ENCODE results near the gene TCF19. TPM values are rescaled to one million over a fixed set of nuclear protein-coding genes. Genes with fewer than 3 reads are reported as not detected.
"Not testable (repeated sequence)": the region's sequence is repeated elsewhere in the genome, so short reads cannot be mapped to it uniquely, and the experiment has no call there.

The TCF19 gene
- total and polyA plus RNA-seq, 3 donors from 2014 or later: 3.6 to 4.7 (median 3.7) TPM

DNA sequence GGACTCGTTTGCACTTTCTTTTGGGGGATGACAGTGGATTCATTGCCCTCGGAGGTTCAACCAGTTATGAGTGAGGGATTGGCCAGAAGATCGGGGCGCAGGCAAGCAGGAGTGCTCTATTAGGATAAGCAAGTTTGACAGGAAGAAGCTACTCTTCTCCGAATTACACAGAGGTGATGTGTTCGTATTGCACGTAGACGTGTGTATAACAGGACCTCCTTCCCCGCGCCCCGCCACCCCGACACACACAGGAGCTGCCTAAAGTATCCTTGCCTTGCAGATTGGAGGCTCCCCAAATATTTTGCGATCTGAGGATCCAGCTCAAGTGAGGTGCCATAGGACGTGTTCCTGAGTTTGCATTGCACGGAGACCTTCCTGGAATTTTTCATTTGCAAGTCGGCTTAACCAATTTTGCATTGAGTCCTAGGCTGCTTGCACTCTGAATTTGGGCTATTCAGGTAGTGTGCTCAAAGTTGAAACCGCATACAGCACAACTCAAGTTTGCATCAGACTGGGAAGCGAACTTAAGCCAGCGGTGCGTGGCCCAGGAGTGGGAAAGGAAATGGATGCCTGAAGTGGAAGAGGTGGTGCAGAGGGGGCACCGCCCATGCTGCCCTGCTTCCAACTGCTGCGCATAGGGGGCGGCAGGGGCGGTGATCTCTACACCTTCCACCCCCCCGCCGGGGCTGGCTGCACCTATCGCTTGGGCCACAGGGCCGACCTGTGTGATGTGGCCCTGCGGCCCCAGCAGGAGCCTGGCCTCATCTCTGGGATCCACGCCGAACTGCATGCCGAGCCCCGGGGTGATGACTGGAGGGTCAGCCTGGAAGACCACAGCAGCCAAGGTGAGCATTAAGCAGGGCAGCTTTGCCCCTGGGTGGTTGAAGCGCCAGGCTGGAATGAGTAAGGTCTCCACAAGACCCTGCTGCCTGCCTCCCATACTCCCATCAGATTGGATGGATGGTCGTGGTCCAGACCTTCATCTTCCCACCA lies 770 bp downstream of the TCF19 start:
- H3K9me3 ChIP-seq: no peaks in the 10 kb centered on the region
- H3K27ac ChIP-seq: no peak overlapping the region
- DNase-seq: no peak
- no peaks in the 10 kb centered on the region for H3K36me3 ChIP-seq (ENCODE audit: low read depth, missing control alignments)
- 11 to 19% methylated on average over 20 to 35 of the region's 35 CpGs for WGBS, 2 donors
- intact Hi-C loops (cut with DNase I; ENCODE audit: low total_unique reads): no loop called here
- no peak for TF ChIP-seq POLR2A (IDR thresholded peaks at IDR 0.05)
- TF ChIP-seq, protein P1, sequence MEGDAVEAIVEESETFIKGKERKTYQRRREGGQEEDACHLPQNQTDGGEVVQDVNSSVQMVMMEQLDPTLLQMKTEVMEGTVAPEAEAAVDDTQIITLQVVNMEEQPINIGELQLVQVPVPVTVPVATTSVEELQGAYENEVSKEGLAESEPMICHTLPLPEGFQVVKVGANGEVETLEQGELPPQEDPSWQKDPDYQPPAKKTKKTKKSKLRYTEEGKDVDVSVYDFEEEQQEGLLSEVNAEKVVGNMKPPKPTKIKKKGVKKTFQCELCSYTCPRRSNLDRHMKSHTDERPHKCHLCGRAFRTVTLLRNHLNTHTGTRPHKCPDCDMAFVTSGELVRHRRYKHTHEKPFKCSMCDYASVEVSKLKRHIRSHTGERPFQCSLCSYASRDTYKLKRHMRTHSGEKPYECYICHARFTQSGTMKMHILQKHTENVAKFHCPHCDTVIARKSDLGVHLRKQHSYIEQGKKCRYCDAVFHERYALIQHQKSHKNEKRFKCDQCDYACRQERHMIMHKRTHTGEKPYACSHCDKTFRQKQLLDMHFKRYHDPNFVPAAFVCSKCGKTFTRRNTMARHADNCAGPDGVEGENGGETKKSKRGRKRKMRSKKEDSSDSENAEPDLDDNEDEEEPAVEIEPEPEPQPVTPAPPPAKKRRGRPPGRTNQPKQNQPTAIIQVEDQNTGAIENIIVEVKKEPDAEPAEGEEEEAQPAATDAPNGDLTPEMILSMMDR (IDR thresholded peaks at IDR 0.05): no peak
- peaks cover 11% of the 10 kb centered on the region for H3K4me1 ChIP-seq
- no peaks in the 10 kb centered on the region for H3K27me3 ChIP-seq
- peak overlapping the region; percentile 57 to 78 for H3K4me3 ChIP-seq

DNA sequence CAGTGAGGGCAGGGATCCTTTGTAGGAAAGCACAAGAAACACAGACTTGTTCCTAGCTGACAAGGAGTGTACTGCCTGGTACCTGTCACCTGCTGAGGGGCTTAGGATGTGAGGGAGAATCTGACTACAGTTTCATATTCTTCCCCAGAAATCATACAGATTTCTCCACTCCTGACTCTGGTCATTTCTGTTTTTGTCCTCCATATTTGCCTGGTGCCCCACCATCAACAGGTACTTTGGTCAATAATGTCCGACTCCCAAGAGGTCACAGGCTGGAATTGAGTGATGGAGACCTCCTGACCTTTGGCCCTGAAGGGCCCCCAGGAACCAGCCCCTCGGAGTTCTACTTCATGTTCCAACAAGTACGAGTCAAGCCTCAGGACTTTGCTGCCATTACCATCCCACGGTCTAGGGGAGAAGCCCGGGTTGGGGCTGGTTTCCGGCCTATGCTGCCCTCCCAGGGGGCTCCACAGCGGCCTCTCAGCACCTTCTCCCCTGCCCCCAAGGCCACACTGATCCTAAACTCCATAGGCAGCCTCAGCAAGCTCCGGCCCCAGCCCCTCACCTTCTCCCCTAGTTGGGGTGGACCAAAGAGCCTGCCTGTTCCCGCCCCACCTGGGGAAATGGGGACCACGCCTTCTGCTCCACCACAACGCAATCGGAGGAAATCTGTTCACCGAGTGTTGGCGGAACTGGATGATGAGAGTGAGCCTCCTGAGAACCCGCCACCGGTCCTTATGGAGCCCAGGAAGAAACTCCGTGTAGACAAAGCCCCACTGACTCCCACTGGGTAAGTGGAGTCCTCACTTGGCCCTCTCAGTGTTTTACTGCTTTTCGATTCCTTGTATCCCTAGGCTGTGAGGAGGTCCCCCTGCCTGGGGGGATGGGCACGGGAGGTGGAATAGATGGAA lies 3.1 kb downstream of the TCF19 start:
- H3K9me3 ChIP-seq: no peaks in the 10 kb centered on the region
- H3K36me3 ChIP-seq (ENCODE audit: low read depth, missing control alignments): no peaks in the 10 kb centered on the region
- WGBS, 2 donors: 94 to 95% methylated on average over 17 to 19 of the region's 19 CpGs
- peaks cover 11% of the 10 kb centered on the region for H3K4me1 ChIP-seq
- TF ChIP-seq, protein P1 (IDR thresholded peaks at IDR 0.05): no peak
- TF ChIP-seq POLR2A (IDR thresholded peaks at IDR 0.05): no peak
- no peak for DNase-seq
- no peaks in the 10 kb centered on the region for H3K27me3 ChIP-seq
- intact Hi-C loops (cut with DNase I; ENCODE audit: low total_unique reads): no loop called here
- H3K27ac ChIP-seq: no peak overlapping the region
- no peak overlapping the region for H3K4me3 ChIP-seq

DNA sequence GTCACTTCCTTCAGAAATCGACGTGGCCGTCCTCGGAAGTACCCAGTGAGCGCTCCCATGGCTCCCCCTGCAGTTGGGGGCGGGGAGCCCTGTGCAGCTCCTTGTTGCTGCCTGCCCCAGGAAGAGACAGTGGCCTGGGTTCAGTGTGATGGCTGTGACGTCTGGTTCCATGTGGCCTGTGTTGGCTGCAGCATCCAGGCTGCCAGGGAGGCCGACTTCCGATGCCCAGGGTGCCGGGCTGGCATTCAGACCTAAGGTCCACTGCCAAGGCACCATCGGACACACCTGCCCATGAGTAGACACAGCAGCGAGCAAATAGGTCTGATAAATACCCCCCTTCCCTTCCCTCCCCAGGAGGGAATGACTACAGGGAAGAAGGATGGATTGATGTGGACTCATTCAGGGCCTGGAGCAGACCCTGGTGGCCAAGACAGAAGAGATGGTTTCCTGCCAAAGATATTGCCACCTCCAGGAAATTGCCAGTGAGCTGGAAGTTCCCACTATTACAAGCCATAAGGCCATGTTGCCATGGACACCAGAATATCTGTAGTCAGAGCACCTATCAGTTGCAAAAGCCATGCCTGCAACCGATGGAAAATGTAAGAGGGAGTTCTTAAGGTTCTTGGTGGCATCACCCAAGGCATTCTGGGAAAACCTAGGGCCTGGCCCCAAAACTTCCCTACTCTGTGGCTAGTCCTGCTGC lies 4.2 kb downstream of the TCF19 start:
- no peaks in the 10 kb centered on the region for H3K9me3 ChIP-seq
- H3K4me1 ChIP-seq: peaks cover 4% of the 10 kb centered on the region
- no peak overlapping the region for H3K27ac ChIP-seq
- no peak for DNase-seq
- no peaks in the 10 kb centered on the region for H3K36me3 ChIP-seq (ENCODE audit: low read depth, missing control alignments)
- 85 to 93% methylated on average over 5 to 13 of the region's 13 CpGs for WGBS, 2 donors
- intact Hi-C loops (cut with DNase I; ENCODE audit: low total_unique reads): no loop called here
- no peaks in the 10 kb centered on the region for H3K27me3 ChIP-seq
- H3K4me3 ChIP-seq: no peak overlapping the region
- no peak for TF ChIP-seq POLR2A (IDR thresholded peaks at IDR 0.05)
- TF ChIP-seq, protein P1 (IDR thresholded peaks at IDR 0.05): no peak

DNA sequence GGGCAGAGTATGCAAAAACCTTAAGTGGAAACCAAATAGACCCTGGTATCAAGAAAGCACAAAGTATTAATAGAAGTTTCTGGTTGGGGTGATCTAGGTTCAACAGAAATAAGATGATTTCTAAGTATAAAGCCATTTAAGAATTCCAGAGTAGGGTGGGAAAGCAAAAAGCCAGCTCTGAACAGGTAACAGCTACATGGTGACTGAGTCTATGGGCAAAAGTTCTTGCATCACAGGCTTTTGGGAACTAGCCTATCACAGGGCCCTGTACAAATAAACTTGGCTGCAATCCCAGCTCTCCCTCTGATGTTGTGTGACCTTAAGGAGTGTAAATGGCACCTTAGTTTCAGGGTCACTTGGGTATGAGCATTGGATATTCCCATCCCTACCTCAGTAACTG lies 5.5 kb downstream of the TCF19 start:
- Histone ChIP-seq H3K4me3 (no peak overlapping the region), H3K27me3 (no peaks in the 10 kb centered on the region), H3K9me3 (no peaks in the 10 kb centered on the region), H3K4me1 (peaks cover 2% of the 10 kb centered on the region), H3K27ac (no peak overlapping the region), H3K36me3 (ENCODE audit: low read depth, missing control alignments) (no peaks in the 10 kb centered on the region)
- TF ChIP-seq POLR2A (IDR thresholded peaks at IDR 0.05): no peak
- DNase-seq: no peak
- intact Hi-C loops (cut with DNase I; ENCODE audit: low total_unique reads): no loop called here

DNA sequence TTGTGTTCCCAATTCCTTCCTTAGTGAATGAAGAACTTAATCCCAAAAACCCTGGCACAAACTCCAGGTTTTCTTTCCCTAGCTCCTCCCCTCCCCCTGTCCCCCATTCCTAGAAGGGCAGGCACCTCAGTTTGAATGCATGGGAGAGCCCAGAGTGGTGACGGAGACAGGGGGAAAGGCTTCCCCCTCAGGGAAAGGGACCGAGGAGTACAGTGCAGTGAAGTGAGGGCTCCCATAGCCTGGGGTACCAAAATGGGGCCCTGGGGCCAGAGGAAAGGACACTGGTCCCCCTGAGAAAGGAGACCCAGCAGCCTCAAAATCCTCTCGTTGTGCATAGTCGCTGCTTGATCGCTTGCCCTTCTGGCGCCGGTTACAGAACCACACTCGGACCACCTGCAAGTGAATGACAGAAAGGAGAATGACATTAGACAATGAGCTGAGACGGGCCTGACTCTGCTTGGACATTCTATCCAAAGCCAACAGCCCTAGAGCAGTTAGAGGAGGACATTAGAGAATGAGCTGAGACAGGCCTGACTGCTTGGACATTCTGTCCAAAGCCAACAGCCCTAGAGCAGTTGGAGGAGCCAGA lies 6.2 kb downstream of the TCF19 start:
- DNase-seq; H3K27me3 ChIP-seq; intact Hi-C loops (cut with DNase I; ENCODE audit: low total_unique reads); H3K4me1 ChIP-seq; H3K9me3 ChIP-seq; H3K4me3 ChIP-seq; H3K36me3 ChIP-seq (ENCODE audit: low read depth, missing control alignments); H3K27ac ChIP-seq: not testable (repeated sequence)
- 84 to 96% methylated on average over 2 to 7 of the region's 9 CpGs for WGBS, 2 donors

DNA sequence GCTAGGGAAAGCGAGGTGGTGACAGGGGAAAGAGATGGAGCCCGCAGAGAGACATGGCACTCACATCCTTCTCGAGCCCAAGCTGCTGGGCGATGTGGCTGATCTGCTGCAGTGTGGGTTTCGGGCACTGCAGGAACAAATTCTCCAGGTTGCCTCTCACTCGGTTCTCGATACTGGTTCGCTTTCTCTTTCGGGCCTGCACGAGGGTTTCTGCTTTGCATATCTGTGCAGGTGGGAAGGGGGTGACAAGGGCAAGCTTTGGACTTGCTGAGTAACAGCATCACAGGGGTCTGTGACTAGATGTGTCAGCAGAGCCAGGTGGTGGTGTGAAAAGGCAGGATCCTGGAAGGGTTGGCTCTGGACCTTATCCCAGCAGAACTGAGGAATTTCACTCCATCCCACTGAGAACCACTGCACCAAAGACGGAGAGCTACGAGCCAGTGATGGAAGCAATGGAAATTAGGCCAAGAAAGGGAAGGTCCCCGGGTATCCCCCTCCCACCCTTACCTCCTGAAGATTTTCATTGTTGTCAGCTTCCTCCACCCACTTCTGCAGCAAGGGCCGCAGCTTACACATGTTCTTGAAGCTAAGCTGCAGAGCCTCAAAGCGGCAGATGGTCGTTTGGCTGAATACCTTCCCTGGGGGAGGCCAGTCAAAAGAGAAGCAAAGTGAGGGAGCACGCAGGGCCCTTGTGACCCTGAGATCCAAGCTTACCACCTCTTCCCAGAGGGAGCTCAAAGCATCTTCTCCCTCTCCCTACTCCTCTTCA lies 6.9 kb downstream of the TCF19 start:
- H3K27me3 ChIP-seq; H3K4me3 ChIP-seq; intact Hi-C loops (cut with DNase I; ENCODE audit: low total_unique reads); H3K36me3 ChIP-seq (ENCODE audit: low read depth, missing control alignments); H3K27ac ChIP-seq; H3K9me3 ChIP-seq; H3K4me1 ChIP-seq; DNase-seq: not testable (repeated sequence)
- 87 to 88% methylated on average over 15 to 17 of the region's 17 CpGs for WGBS, 2 donors
